ENCODE data around the gene RABGAP1L.

Gene RABGAP1L

DNA sequence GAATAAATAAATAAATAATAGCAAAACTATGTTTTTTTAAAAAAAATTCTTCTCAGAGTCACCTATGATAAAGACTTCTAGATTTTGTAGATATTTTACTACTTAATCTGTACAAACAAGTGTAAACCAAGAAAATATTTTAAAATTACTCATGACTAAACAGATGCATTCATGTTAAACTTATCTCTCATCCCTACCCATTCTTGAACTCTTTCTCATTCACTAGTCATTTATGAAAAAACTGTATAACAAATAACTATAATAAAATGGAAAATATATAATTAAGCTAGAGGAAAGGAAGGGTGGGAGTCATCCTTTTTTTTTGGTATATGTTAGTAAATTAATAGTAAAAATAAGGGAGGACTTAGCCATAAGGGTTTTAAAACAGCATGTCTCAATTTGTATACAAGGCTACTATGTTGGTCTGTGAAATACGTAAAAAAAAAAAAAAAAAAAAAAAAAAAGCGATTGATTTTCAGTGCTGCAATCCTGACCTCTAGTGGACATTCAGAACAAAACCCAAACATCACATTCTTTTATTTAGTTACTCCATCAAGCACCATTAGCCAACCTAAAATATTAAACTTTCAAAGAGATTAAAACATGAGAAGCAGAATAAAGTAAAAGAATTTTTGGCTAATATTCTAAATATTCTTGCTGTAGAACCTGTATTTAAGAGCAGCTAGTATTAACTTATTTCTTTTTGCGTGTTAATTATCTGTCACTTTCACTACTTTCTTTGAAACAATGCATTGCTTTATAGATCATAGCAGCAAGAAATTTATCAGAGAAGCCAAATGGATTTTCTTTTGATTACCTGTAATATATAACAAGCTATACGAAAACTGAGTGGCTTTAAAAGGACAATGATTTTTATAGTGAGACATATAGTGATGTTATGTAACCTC lies 584.6 kb downstream of the RABGAP1L start:
- TF ChIP-seq, protein P1, sequence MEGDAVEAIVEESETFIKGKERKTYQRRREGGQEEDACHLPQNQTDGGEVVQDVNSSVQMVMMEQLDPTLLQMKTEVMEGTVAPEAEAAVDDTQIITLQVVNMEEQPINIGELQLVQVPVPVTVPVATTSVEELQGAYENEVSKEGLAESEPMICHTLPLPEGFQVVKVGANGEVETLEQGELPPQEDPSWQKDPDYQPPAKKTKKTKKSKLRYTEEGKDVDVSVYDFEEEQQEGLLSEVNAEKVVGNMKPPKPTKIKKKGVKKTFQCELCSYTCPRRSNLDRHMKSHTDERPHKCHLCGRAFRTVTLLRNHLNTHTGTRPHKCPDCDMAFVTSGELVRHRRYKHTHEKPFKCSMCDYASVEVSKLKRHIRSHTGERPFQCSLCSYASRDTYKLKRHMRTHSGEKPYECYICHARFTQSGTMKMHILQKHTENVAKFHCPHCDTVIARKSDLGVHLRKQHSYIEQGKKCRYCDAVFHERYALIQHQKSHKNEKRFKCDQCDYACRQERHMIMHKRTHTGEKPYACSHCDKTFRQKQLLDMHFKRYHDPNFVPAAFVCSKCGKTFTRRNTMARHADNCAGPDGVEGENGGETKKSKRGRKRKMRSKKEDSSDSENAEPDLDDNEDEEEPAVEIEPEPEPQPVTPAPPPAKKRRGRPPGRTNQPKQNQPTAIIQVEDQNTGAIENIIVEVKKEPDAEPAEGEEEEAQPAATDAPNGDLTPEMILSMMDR (IDR thresholded peaks at IDR 0.05; ENCODE audit: low read depth, low read length, missing control alignments): peak; percentile 44
- DNase-seq (ENCODE audit: extremely low read depth, low read depth): no peak
- H3K4me3 ChIP-seq (replicated peaks; ENCODE audit: low read depth, low read length): no peak overlapping the region

DNA sequence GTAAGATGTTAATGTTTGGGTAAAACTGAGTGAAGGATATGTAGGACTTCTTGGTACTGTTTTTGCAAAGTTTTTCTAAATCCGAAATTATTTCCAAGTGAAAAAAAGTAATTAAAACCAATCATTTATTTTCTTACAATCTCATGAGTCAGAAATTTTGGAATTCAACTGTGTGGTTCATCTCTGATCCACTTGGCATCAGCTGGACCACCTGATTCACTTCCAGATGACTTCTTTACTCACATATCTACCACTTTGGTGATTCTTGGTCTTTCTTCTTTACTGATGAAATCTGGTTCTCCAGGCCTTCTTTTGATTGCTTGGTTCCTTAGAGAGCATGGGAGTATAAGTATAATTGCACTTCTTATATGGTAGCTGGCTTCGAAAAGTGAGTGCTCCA lies 585.6 kb downstream of the RABGAP1L start:
- DNase-seq (ENCODE audit: extremely low read depth, low read depth): no peak
- TF ChIP-seq, protein P1 (IDR thresholded peaks at IDR 0.05; ENCODE audit: low read depth, low read length, missing control alignments): no peak
- H3K4me3 ChIP-seq (replicated peaks; ENCODE audit: low read depth, low read length): no peak overlapping the region

DNA sequence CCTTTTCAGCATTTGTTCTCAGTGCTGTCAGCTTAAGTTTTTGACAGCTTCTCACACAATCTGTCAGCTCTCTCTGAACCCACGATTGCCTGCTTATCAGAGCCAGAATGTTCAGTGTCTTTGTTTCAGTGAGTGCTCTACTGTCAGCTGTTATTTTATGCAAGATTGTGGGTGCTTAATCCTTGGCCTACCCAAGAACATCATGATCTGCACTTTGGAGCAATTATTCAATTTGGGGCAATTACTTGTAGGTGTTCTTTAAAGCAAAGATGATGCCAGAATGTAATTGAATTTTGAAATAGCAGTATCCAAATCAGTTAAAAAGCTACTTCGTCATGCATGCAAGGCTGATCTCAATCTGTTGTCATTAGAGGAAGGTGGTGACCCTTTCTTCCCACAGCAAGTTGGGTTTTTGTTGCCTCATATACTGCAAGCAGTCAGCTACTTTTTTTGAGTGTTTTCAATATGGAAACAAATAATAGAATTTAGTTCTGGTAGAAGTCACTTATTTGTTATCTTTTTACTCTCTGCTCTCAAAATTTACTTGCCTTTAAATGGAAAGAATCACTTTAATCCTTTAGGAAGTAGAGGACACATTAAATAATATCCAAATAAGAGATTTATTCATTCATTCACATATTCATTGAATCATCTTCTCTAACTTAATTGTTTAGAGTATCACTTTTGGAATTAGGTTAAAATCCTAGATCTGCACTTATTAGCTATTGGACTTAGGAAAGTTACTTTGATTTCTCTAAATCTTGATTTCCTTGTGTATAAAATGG lies 586.9 kb downstream of the RABGAP1L start:
- DNase-seq (ENCODE audit: extremely low read depth, low read depth): no peak
- H3K4me3 ChIP-seq (replicated peaks; ENCODE audit: low read depth, low read length): no peak overlapping the region
- TF ChIP-seq, protein P1 (IDR thresholded peaks at IDR 0.05; ENCODE audit: low read depth, low read length, missing control alignments): no peak

DNA sequence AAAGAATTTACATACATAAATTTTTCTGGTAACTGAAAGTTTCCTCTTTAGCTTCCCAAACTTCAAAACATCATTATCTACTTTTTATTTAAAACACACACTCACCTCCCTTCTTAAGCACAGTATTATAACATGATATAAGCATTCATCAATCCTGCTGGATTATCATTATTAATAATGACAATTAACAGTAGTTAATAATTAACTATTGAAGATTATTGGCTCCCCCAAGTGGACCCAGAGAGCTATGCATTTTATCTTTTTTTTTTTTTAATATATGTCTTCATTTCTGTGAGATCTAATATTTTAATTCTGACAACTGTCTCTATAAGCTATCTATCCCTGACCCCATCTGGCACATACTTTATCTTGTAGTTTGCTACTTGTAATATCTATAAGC lies 588.3 kb downstream of the RABGAP1L start:
- no peak for DNase-seq (ENCODE audit: extremely low read depth, low read depth)
- TF ChIP-seq, protein P1 (IDR thresholded peaks at IDR 0.05; ENCODE audit: low read depth, low read length, missing control alignments): no peak
- H3K4me3 ChIP-seq (replicated peaks; ENCODE audit: low read depth, low read length): no peak overlapping the region

DNA sequence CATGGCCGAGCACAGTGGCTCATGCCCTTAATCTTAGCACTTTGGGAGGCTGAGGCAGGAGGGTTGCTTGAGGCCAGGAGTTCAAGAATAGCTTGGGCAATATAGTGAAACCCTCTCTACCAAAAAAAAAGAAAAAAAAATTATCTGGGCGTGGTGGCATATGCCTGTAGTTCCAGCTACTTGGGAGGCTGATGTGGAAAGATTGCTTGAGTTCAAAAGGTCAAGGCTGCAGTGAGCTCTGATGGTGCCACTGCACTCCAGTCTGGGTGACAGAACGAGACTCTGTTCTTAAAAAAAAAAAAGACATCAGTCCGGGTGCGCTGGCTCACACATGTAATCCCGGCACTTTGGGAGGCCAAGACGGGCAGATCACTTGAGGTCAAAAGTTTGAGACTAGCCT lies 589.3 kb downstream of the RABGAP1L start:
- DNase-seq (ENCODE audit: extremely low read depth, low read depth): no peak
- TF ChIP-seq, protein P1 (IDR thresholded peaks at IDR 0.05; ENCODE audit: low read depth, low read length, missing control alignments): no peak
- no peak overlapping the region for H3K4me3 ChIP-seq (replicated peaks; ENCODE audit: low read depth, low read length)

DNA sequence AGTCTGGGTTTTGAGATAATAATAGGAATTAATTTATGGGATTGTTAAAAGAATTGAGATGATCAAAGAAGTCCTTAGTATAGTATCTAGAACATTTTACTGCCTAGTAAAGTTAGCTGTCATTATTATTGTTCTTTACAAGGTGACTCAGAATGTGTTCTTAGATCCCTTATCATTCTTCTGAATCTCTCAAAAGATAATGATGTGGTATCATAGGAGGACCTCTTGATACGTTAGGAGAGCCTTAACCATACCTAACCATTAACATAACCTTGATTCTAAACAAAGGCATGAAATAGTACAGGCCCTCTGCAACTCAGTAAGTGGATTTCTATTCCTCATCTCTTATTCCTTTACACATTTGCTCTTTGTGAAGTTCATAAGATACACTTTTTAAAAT lies 593.8 kb downstream of the RABGAP1L start:
- TF ChIP-seq, protein P1 (IDR thresholded peaks at IDR 0.05; ENCODE audit: low read depth, low read length, missing control alignments): no peak
- no peak for DNase-seq (ENCODE audit: extremely low read depth, low read depth)
- H3K4me3 ChIP-seq (replicated peaks; ENCODE audit: low read depth, low read length): no peak overlapping the region

Measured in HFF-Myc (cell line).